GM12878 (cell line): ENCODE measurements around the gene FCF1. TPM values are rescaled to one million over a fixed set of nuclear protein-coding genes. Genes with fewer than 3 reads are reported as not detected.

Experiments
- ATAC-seq: fragments of 200-7000 bp; cut with Tn5 transposase; 3 replicates; pipeline ENCODE4 v1.9.1; 2020; ENCODE audit warnings: mild to moderate bottlenecking, moderate library complexity
- BruUV-seq: library from RNA; stranded (reverse); fragments of 400-500 nt; replicated peaks from 2 replicates; lab custom pipeline; 2021; lab: Mats Ljungman, UMichigan
- CTCF ChIA-PET: fragments of 300-600 bp; sonication (Branson Sonifier 250); formaldehyde crosslinking; extraction: SDS; loops from one replicate; lab custom pipeline; 2021; ENCODE audit warnings: inconsistent platforms; lab: Yijun Ruan, JAX
- POLR2A ChIA-PET: fragments of 350-600 bp; formaldehyde crosslinking; extraction: SDS; loops from one replicate; lab custom pipeline; 2021; ENCODE audit warnings: inconsistent platforms; lab: Charles Lee
- RAD21 ChIA-PET: fragments of 300-600 bp; sonication (Branson Sonifier 250); formaldehyde crosslinking; loops from one replicate; lab custom pipeline; 2023; ENCODE audit warnings: antibody characterized with exemption; ENCODE audit not compliant: unreplicated experiment; lab: Charles Lee
- SMC1A ChIA-PET: fragments of 300-600 bp; sonication (Branson Sonifier 250); formaldehyde crosslinking; loops from one replicate; lab custom pipeline; 2023; ENCODE audit not compliant: unreplicated experiment, uncharacterized antibody; lab: Charles Lee
- DNase-seq: peaks from one replicate; pipeline ENCODE4 v3.0.0-alpha.2; 2011; ENCODE audit warnings: low read depth, low spot score
- FAIRE-seq: peaks from 3 replicates; lab custom pipeline; 2011; peaks lifted over from hg19 to GRCh38; lab: Jason Lieb, UNC
- H2AFZ ChIP-seq: 2 replicates; pipeline ENCODE4 v1.6.0; 2011; ENCODE audit warnings: low read depth, low read length, control low read depth; ENCODE audit not compliant: control insufficient read depth
- H3K27ac ChIP-seq: 2 replicates; pipeline ENCODE4 v1.5.1; 2011; ENCODE audit warnings: control low read depth; ENCODE audit not compliant: control insufficient read depth, insufficient read depth
- H3K27me3 ChIP-seq, 2 experiments: replicated peaks in 1 of 2; 2 replicates each; pipeline versions ENCODE4 v1.6.0 to v1.6.1; 2011; ENCODE audit warnings: low read length in 1 of 2; ENCODE audit not compliant: control insufficient read depth in 2 of 2, insufficient read depth in 2 of 2
- H3K36me3 ChIP-seq, 2 experiments: 2 replicates each; pipeline ENCODE4 v1.5.1; 2011; ENCODE audit warnings: low read length in 1 of 2; ENCODE audit not compliant: control insufficient read depth in 2 of 2, insufficient read depth in 2 of 2
- H3K4me1 ChIP-seq: 2 replicates; pipeline ENCODE4 v1.6.1; 2011; ENCODE audit warnings: mild to moderate bottlenecking, low read length, moderate library complexity, mixed read lengths; ENCODE audit not compliant: control insufficient read depth, insufficient read depth
- H3K4me2 ChIP-seq: 2 replicates; pipeline ENCODE4 v1.6.0; 2011; ENCODE audit warnings: control low read depth; ENCODE audit not compliant: control insufficient read depth, insufficient read depth
- H3K4me3 ChIP-seq: fragments of 200-600 bp; sonication (generic); 2 replicates; pipeline ENCODE4 v1.5.1; 2016
- H3K79me2 ChIP-seq: 2 replicates; pipeline ENCODE4 v1.6.0; 2011; ENCODE audit warnings: low read length; ENCODE audit not compliant: control insufficient read depth, insufficient read depth
- H3K9ac ChIP-seq: 2 replicates; pipeline ENCODE4 v1.8.0; 2011; ENCODE audit warnings: low read length, control low read depth, mixed read lengths; ENCODE audit not compliant: control insufficient read depth, insufficient read depth
- H3K9me3 ChIP-seq: replicated peaks from 3 replicates; pipeline ENCODE4 v1.5.1; 2011; ENCODE audit warnings: mild to moderate bottlenecking, low read length; ENCODE audit not compliant: control insufficient read depth, insufficient read depth
- H4K20me1 ChIP-seq: 2 replicates; pipeline ENCODE4 v1.6.0; 2011; ENCODE audit not compliant: control insufficient read depth, insufficient read depth
- ATF2 ChIP-seq: IDR thresholded peaks from 2 replicates; pipeline ENCODE4 v1.6.1; 2012; ENCODE audit warnings: low read length, inconsistent platforms
- CREM ChIP-seq: IDR thresholded peaks from 2 replicates; pipeline ENCODE4 v1.6.1; 2014; ENCODE audit warnings: antibody characterized with exemption, low read depth
- KAT2A ChIP-seq: conservative IDR thresholded peaks from 2 replicates; pipeline ENCODE4 v1.6.1; 2011; ENCODE audit warnings: low read depth, low read length; ENCODE audit not compliant: control insufficient read depth
- NBN ChIP-seq: fragments of 450-650 bp; IDR thresholded peaks from 2 replicates; pipeline ENCODE4 v1.6.1; 2016
- NFIC ChIP-seq: IDR thresholded peaks from 2 replicates; pipeline ENCODE4 v1.6.1; 2012; ENCODE audit warnings: low read depth, mild to moderate bottlenecking, inconsistent platforms, low read length, moderate library complexity
- SIN3A ChIP-seq: IDR thresholded peaks from 2 replicates; pipeline ENCODE4 v1.6.1; 2012; ENCODE audit warnings: low read depth, low read length, improper control_type of control experiment
- SKIL ChIP-seq: fragments of 450-650 bp; IDR thresholded peaks from 2 replicates; pipeline ENCODE4 v1.6.1; 2017; ENCODE audit warnings: mild to moderate bottlenecking, low read depth, inconsistent platforms; ENCODE audit not compliant: poor library complexity, severe bottlenecking
- SRF ChIP-seq, 2 experiments: IDR thresholded peaks; 2 replicates each; pipeline ENCODE4 v1.6.1; 2011; ENCODE audit warnings: low read depth in 2 of 2, low read length in 2 of 2, mild to moderate bottlenecking in 1 of 2, moderate library complexity in 1 of 2
- STAT3 ChIP-seq: IDR thresholded peaks from 2 replicates; pipeline ENCODE4 v1.6.1; 2011; ENCODE audit warnings: low read depth, low read length, improper control_type of control experiment
- TCF7 ChIP-seq: IDR thresholded peaks from 2 replicates; pipeline ENCODE4 v1.6.1; 2014; ENCODE audit warnings: antibody characterized with exemption, borderline replicate concordance
- YBX1 ChIP-seq: fragments of 450-650 bp; IDR thresholded peaks from 2 replicates; pipeline ENCODE4 v1.6.1; 2016; ENCODE audit warnings: antibody characterized with exemption
- WGBS: methylation state at CpG from one replicate; pipeline ENCODE4 v1.1.6; 2016; ENCODE audit warnings: low lambda C conversion rate; ENCODE audit not compliant: insufficient replicate concordance, insufficient coverage; ENCODE audit errors: missing lambda C conversion rate; 5-methylcytosine and 5-hydroxymethylcytosine counted together
- in situ Hi-C: fragments of 300-500 bp; cut with MboI; formaldehyde crosslinking; loops from 9 replicates; pipeline ENCODE4 v1.14.3; 2018; ENCODE audit warnings: mixed read lengths
- intact Hi-C: fragments of 100-400 bp; cut with micrococcal nuclease; formaldehyde crosslinking; loops from one replicate; pipeline ENCODE4 v1.14.2; 2022; ENCODE audit not compliant: unreplicated experiment
- polyA plus RNA-seq, 11 experiments: library from polyadenylated mRNA; depleted of rRNA in 4 of 11; unstranded in 6 of 11; stranded (reverse) in 5 of 11; fragments of >200 nt; fragmentation: Nextera tagmentation in 4 of 11; fragmentation: Illumina TruSeq in 1 of 11; extraction: Ambion mirVana in 4 of 11; extraction: Trizol in 1 of 11; gene quantifications; 1 replicate in 1 of 11; 2 replicates in 10 of 11; pipeline versions ENCODE4 v1.2.1 to v1.2.3, GENCODE V29; 2011 to 2016; ENCODE audit warnings: inconsistent platforms in 2 of 11, missing spikeins in 2 of 11, low read depth in 1 of 11
- total RNA-seq, 4 experiments: library from RNA; depleted of rRNA in 3 of 4; stranded (reverse); fragments of >200 nt in 3 of 4; fragmentation: Illumina TruSeq in 1 of 4; extraction: Trizol in 1 of 4; gene quantifications; 2 replicates each; pipeline versions ENCODE4 v1.2.1 to v1.2.3, GENCODE V29; 2013 to 2021
- TF ChIP-seq, protein P1 (sequence below): fragments of 450-650 bp; formaldehyde crosslinking; IDR thresholded peaks from 2 replicates; pipeline ENCODE4 v1.5.0; 2022; ENCODE audit warnings: mild to moderate bottlenecking, missing genetic modification characterization
- TF ChIP-seq, protein P2 (sequence below): fragments of 450-650 bp; conservative IDR thresholded peaks from 2 replicates; pipeline ENCODE4 v1.6.1; 2017; ENCODE audit warnings: mild to moderate bottlenecking, moderate library complexity
- TF ChIP-seq, protein P3 (sequence below): fragments of 150-350 bp; IDR thresholded peaks from 2 replicates; pipeline ENCODE4 v1.6.1; 2014; ENCODE audit warnings: mild to moderate bottlenecking, low read depth, low read length

Gene FCF1
- total and polyA plus RNA-seq, 10 of the 15 experiments (the other 5 are each of a cell fraction or from before 2014, with no cell fraction given) = 6.2 to 88.7 (median 28.5) TPM

- H2AFZ ChIP-seq = no peak overlapping the region
- peaks cover 31% of the 10 kb centered on the region for H3K79me2 ChIP-seq
- no peaks in the 10 kb centered on the region for H3K27me3 ChIP-seq
- no peak for ATAC-seq
- no peak overlapping the region for H3K4me3 ChIP-seq
- DNase-seq = no peak
- no peaks in the 10 kb centered on the region for H4K20me1 ChIP-seq
- no peak overlapping the region for H3K9ac ChIP-seq
- ChIA-PET CTCF (interaction anchor here (1.1 to 2.2 kb wide), 2 partner anchors 78 to 96 kb away, joined by 3 to 6 read pairs; no protein-coding TSS in a partner anchor), SMC1A (interaction anchor here (1.0 to 1.2 kb wide), 2 partner anchors 9 to 10 kb away, joined by 3 read pairs; no protein-coding TSS in a partner anchor), POLR2A (no interaction called here), RAD21 (no interaction called here)
- intact Hi-C loops = no loop called here
- H3K27ac ChIP-seq = no peak overlapping the region
- in situ Hi-C loops = no loop called here
- H3K9me3 ChIP-seq = peaks cover 9% of the 10 kb centered on the region; the same call in 2 of the 3 replicates
- BruUV-seq = no TSS peak
- peaks cover 0 to 2% of the 10 kb centered on the region in 2 experiments; a peak in 3 of 4 replicates for H3K36me3 ChIP-seq
- no peaks in the 10 kb centered on the region for H3K4me1 ChIP-seq
- no peak for FAIRE-seq
- H3K4me2 ChIP-seq = no peak overlapping the region
- 91% methylated on average over 2 of the region's 2 CpGs for WGBS
- TF ChIP-seq NFIC (no peak), YBX1 (no peak), CREM (no peak), SIN3A (no peak), STAT3 (no peak), SRF (IDR thresholded peaks at IDR 0.05; ENCODE audit: low read depth in 2 of 2, low read length in 2 of 2) (no peak), SKIL (no peak), ATF2 (no peak), KAT2A (no peak), NBN (no peak), TCF7 (no peak)
- TF ChIP-seq, protein P1, sequence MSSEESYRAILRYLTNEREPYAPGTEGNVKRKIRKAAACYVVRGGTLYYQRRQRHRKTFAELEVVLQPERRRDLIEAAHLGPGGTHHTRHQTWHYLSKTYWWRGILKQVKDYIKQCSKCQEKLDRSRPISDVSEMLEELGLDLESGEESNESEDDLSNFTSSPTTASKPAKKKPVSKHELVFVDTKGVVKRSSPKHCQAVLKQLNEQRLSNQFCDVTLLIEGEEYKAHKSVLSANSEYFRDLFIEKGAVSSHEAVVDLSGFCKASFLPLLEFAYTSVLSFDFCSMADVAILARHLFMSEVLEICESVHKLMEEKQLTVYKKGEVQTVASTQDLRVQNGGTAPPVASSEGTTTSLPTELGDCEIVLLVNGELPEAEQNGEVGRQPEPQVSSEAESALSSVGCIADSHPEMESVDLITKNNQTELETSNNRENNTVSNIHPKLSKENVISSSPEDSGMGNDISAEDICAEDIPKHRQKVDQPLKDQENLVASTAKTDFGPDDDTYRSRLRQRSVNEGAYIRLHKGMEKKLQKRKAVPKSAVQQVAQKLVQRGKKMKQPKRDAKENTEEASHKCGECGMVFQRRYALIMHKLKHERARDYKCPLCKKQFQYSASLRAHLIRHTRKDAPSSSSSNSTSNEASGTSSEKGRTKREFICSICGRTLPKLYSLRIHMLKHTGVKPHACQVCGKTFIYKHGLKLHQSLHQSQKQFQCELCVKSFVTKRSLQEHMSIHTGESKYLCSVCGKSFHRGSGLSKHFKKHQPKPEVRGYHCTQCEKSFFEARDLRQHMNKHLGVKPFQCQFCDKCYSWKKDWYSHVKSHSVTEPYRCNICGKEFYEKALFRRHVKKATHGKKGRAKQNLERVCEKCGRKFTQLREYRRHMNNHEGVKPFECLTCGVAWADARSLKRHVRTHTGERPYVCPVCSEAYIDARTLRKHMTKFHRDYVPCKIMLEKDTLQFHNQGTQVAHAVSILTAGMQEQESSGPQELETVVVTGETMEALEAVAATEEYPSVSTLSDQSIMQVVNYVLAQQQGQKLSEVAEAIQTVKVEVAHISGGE (CRISPR knock-in tag) = no peak
- TF ChIP-seq, protein P2, sequence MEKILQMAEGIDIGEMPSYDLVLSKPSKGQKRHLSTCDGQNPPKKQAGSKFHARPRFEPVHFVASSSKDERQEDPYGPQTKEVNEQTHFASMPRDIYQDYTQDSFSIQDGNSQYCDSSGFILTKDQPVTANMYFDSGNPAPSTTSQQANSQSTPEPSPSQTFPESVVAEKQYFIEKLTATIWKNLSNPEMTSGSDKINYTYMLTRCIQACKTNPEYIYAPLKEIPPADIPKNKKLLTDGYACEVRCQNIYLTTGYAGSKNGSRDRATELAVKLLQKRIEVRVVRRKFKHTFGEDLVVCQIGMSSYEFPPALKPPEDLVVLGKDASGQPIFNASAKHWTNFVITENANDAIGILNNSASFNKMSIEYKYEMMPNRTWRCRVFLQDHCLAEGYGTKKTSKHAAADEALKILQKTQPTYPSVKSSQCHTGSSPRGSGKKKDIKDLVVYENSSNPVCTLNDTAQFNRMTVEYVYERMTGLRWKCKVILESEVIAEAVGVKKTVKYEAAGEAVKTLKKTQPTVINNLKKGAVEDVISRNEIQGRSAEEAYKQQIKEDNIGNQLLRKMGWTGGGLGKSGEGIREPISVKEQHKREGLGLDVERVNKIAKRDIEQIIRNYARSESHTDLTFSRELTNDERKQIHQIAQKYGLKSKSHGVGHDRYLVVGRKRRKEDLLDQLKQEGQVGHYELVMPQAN = no peak
- TF ChIP-seq, protein P3, sequence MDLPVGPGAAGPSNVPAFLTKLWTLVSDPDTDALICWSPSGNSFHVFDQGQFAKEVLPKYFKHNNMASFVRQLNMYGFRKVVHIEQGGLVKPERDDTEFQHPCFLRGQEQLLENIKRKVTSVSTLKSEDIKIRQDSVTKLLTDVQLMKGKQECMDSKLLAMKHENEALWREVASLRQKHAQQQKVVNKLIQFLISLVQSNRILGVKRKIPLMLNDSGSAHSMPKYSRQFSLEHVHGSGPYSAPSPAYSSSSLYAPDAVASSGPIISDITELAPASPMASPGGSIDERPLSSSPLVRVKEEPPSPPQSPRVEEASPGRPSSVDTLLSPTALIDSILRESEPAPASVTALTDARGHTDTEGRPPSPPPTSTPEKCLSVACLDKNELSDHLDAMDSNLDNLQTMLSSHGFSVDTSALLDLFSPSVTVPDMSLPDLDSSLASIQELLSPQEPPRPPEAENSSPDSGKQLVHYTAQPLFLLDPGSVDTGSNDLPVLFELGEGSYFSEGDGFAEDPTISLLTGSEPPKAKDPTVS = no peak
Observed at GRCh38 chr14:74704656-74705055, 8.3 kb upstream of the FCF1 start.
